HCT116 (cell line): ENCODE data around the gene DCAF11.

Experiments used
- ATF3 ChIP-seq: IDR thresholded peaks from 2 replicates; pipeline ENCODE4 v1.6.1; 2012
- ELF1 ChIP-seq: IDR thresholded peaks from 2 replicates; pipeline ENCODE4 v1.6.1; 2012; ENCODE audit warnings: low read depth, borderline replicate concordance
- POLR2AphosphoS5 ChIP-seq: IDR thresholded peaks from 2 replicates; pipeline ENCODE4 v1.6.1; 2011; ENCODE audit warnings: mild to moderate bottlenecking, low read depth, low read length, moderate library complexity
- RAD21 ChIP-seq: IDR thresholded peaks from 2 replicates; pipeline ENCODE4 v1.6.1; 2012; ENCODE audit warnings: low read depth, mild to moderate bottlenecking
- SP1 ChIP-seq: IDR thresholded peaks from 2 replicates; pipeline ENCODE4 v1.6.1; 2012; ENCODE audit warnings: low read depth
- TF ChIP-seq, protein P1 (sequence below), 3 experiments: fragments of 200-600 bp in 1 of 3; sonication (generic) in 1 of 3; IDR thresholded peaks in 2 of 3; conservative IDR thresholded peaks in 1 of 3; 2 replicates each; pipeline ENCODE4 v1.5.1; 2012 to 2017; ENCODE audit warnings: low read depth in 2 of 3, low read length in 2 of 3, antibody characterized with exemption in 1 of 3, borderline replicate concordance in 1 of 3, control low read depth in 1 of 3, mild to moderate bottlenecking in 1 of 3, mixed read lengths in 1 of 3, mixed run types in 1 of 3, moderate library complexity in 1 of 3; ENCODE audit not compliant: insufficient read depth in 1 of 3
- TF ChIP-seq, protein P2 (sequence below): IDR thresholded peaks from 2 replicates; pipeline ENCODE4 v1.6.1; 2012
- TF ChIP-seq, protein P3 (sequence below): IDR thresholded peaks from 2 replicates; pipeline ENCODE4 v1.6.1; 2012; ENCODE audit warnings: low read depth

GRCh38 chr14:24088095-24088494, 26.5 kb upstream of the DCAF11 start:
- no peak for TF ChIP-seq ELF1
- no peak for TF ChIP-seq SP1
- TF ChIP-seq, protein P1, sequence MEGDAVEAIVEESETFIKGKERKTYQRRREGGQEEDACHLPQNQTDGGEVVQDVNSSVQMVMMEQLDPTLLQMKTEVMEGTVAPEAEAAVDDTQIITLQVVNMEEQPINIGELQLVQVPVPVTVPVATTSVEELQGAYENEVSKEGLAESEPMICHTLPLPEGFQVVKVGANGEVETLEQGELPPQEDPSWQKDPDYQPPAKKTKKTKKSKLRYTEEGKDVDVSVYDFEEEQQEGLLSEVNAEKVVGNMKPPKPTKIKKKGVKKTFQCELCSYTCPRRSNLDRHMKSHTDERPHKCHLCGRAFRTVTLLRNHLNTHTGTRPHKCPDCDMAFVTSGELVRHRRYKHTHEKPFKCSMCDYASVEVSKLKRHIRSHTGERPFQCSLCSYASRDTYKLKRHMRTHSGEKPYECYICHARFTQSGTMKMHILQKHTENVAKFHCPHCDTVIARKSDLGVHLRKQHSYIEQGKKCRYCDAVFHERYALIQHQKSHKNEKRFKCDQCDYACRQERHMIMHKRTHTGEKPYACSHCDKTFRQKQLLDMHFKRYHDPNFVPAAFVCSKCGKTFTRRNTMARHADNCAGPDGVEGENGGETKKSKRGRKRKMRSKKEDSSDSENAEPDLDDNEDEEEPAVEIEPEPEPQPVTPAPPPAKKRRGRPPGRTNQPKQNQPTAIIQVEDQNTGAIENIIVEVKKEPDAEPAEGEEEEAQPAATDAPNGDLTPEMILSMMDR (IDR thresholded peaks at IDR 0.05 in 2 of 3, conservative IDR thresholded peaks at IDR 0.05 in 1 of 3; ENCODE audit: borderline replicate concordance in 1 of 3, insufficient read depth in 1 of 3, low read depth in 2 of 3, low read length in 2 of 3), result no peak
- TF ChIP-seq, protein P2, sequence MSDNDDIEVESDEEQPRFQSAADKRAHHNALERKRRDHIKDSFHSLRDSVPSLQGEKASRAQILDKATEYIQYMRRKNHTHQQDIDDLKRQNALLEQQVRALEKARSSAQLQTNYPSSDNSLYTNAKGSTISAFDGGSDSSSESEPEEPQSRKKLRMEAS, result no peak
- TF ChIP-seq POLR2AphosphoS5, result no peak
- TF ChIP-seq, protein P3, sequence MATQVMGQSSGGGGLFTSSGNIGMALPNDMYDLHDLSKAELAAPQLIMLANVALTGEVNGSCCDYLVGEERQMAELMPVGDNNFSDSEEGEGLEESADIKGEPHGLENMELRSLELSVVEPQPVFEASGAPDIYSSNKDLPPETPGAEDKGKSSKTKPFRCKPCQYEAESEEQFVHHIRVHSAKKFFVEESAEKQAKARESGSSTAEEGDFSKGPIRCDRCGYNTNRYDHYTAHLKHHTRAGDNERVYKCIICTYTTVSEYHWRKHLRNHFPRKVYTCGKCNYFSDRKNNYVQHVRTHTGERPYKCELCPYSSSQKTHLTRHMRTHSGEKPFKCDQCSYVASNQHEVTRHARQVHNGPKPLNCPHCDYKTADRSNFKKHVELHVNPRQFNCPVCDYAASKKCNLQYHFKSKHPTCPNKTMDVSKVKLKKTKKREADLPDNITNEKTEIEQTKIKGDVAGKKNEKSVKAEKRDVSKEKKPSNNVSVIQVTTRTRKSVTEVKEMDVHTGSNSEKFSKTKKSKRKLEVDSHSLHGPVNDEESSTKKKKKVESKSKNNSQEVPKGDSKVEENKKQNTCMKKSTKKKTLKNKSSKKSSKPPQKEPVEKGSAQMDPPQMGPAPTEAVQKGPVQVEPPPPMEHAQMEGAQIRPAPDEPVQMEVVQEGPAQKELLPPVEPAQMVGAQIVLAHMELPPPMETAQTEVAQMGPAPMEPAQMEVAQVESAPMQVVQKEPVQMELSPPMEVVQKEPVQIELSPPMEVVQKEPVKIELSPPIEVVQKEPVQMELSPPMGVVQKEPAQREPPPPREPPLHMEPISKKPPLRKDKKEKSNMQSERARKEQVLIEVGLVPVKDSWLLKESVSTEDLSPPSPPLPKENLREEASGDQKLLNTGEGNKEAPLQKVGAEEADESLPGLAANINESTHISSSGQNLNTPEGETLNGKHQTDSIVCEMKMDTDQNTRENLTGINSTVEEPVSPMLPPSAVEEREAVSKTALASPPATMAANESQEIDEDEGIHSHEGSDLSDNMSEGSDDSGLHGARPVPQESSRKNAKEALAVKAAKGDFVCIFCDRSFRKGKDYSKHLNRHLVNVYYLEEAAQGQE, result no peak
- TF ChIP-seq RAD21, result no peak
- no peak for TF ChIP-seq ATF3
